ENCODE data around the gene INTS1.

INTS1 gene

DNA sequence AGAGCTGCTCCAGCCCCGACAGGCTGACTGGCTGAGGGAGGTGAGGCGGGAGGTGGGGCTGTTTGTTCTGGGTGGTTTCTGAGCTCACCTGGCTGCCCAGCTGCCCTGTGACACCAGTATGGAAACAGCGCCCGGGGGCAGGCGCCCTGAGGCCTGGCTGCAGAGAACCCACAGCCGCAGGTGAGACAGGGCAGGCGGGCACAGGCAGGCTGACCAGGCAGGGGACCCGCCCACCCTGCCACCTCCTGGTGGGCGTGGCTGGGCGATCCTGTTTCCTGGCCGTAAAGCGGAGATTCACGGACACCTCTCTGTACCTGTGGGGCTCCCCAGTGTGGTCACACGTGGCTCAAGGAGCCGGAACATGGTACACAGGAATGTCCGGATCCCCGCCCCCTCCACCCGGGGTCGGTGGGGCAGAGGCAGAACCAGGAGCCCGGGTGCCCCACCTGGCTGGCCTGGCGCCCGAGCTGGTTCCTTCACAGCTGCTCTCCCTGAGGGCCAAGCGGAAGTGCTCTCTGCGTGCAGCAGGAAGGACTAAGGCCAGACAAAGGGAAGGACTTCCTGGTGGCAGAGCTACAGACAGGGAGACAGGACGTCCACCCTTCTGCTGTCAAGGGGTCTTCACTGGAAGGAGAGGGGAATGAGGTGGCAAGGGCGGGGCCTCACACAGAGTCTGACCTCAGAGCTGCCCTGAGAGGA lies 48.8 kb downstream of the INTS1 start:
- TF ChIP-seq TAF1 (IDR thresholded peaks at IDR 0.05; ENCODE audit: low read depth) (peak; percentile 23; the same call in 1 of the 2 replicates), USF1 (IDR thresholded peaks at IDR 0.05) (peak; percentile 67; the same call in 1 of the 2 replicates), ZBTB7A (IDR thresholded peaks at IDR 0.05; ENCODE audit: low read depth) (peak; percentile 45; the same call in 1 of the 2 replicates), EGR1 (IDR thresholded peaks at IDR 0.05) (no peak), EP300 (IDR thresholded peaks at IDR 0.05; ENCODE audit: borderline replicate concordance) (peak; percentile 33; the same call in 1 of the 2 replicates), FOXM1 (IDR thresholded peaks at IDR 0.05; ENCODE audit: borderline replicate concordance, low read depth) (0 out of 2 replicates have a peak, but pooled peaks have one; percentile 16), YY1 (IDR thresholded peaks at IDR 0.05; ENCODE audit: low read depth) (no peak), TEAD4 (IDR thresholded peaks at IDR 0.05) (peak; percentile 63), CEBPB (IDR thresholded peaks at IDR 0.05) (no peak), TCF12 (IDR thresholded peaks at IDR 0.05; ENCODE audit: low read depth) (peak; percentile 82), NFIC (IDR thresholded peaks at IDR 0.05) (peak; percentile 71), CREB1 (IDR thresholded peaks at IDR 0.05; ENCODE audit: low read depth) (no peak), RAD21 (IDR thresholded peaks at IDR 0.05; ENCODE audit: low read depth) (no peak)
- TF ChIP-seq, protein P1, sequence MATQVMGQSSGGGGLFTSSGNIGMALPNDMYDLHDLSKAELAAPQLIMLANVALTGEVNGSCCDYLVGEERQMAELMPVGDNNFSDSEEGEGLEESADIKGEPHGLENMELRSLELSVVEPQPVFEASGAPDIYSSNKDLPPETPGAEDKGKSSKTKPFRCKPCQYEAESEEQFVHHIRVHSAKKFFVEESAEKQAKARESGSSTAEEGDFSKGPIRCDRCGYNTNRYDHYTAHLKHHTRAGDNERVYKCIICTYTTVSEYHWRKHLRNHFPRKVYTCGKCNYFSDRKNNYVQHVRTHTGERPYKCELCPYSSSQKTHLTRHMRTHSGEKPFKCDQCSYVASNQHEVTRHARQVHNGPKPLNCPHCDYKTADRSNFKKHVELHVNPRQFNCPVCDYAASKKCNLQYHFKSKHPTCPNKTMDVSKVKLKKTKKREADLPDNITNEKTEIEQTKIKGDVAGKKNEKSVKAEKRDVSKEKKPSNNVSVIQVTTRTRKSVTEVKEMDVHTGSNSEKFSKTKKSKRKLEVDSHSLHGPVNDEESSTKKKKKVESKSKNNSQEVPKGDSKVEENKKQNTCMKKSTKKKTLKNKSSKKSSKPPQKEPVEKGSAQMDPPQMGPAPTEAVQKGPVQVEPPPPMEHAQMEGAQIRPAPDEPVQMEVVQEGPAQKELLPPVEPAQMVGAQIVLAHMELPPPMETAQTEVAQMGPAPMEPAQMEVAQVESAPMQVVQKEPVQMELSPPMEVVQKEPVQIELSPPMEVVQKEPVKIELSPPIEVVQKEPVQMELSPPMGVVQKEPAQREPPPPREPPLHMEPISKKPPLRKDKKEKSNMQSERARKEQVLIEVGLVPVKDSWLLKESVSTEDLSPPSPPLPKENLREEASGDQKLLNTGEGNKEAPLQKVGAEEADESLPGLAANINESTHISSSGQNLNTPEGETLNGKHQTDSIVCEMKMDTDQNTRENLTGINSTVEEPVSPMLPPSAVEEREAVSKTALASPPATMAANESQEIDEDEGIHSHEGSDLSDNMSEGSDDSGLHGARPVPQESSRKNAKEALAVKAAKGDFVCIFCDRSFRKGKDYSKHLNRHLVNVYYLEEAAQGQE (IDR thresholded peaks at IDR 0.05; ENCODE audit: low read depth) = no peak
- TF ChIP-seq, protein P2, sequence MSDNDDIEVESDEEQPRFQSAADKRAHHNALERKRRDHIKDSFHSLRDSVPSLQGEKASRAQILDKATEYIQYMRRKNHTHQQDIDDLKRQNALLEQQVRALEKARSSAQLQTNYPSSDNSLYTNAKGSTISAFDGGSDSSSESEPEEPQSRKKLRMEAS (IDR thresholded peaks at IDR 0.05) = peak; percentile 91

DNA sequence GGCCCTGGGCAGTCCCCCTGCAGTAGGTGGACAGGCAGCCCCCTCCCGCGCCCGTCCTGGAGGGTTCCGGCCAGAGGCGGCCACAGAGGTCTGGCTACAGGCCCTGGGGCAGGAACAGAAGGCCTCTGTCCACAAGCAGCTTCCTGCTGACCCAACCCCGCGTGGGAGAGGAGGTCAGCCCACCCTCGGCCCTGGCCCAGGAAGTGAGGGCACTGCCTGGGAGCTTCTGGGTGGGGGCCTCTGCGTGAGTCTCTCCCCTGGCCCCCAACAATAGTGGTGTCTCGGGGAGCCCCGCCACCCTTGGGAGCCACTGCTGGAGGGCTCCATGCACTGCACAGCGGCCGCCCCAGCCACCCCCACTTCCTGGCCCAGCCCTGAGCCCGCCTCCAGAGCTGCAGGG lies 49.6 kb downstream of the INTS1 start:
- 0 out of 2 replicates have a peak, but pooled peaks have one; percentile 0 for TF ChIP-seq ZBTB7A (IDR thresholded peaks at IDR 0.05; ENCODE audit: low read depth)
- no peak for TF ChIP-seq CEBPB (IDR thresholded peaks at IDR 0.05)

DNA sequence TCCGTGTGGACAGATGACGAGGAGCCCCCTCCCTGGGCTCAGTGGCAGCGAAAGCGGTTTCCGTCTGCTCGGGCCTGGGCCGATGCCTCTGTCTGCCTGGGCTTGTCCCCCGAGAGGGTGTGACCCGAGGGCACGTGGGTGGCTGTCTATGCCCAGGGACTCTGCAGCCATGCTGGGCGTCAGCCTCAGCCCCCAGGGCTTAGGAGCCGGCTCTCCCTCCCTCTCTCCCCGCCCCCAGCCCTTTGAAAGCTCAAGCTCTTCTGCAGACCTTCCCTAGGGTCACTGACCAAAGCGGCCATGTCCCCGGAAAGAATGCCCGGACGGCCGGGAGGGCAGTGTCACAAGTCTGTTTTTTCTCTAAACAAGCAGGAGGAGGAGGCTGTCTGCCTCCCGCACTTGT lies 52.0 kb downstream of the INTS1 start:
- TF ChIP-seq YY1 (IDR thresholded peaks at IDR 0.05; ENCODE audit: low read depth) = no peak
- TF ChIP-seq, protein P1 (IDR thresholded peaks at IDR 0.05; ENCODE audit: low read depth) = no peak
- no peak for TF ChIP-seq CREB1 (IDR thresholded peaks at IDR 0.05; ENCODE audit: low read depth)
- no peak for TF ChIP-seq TAF1 (IDR thresholded peaks at IDR 0.05; ENCODE audit: low read depth)
- TF ChIP-seq TCF12 (IDR thresholded peaks at IDR 0.05; ENCODE audit: low read depth) = no peak
- no peak for TF ChIP-seq RAD21 (IDR thresholded peaks at IDR 0.05; ENCODE audit: low read depth)
- no peak for TF ChIP-seq EP300 (IDR thresholded peaks at IDR 0.05; ENCODE audit: borderline replicate concordance)
- no peak for TF ChIP-seq FOXM1 (IDR thresholded peaks at IDR 0.05; ENCODE audit: borderline replicate concordance, low read depth)
- no peak for TF ChIP-seq TEAD4 (IDR thresholded peaks at IDR 0.05)
- TF ChIP-seq ZBTB7A (IDR thresholded peaks at IDR 0.05; ENCODE audit: low read depth) = no peak
- TF ChIP-seq, protein P2 (IDR thresholded peaks at IDR 0.05) = no peak
- no peak for TF ChIP-seq NFIC (IDR thresholded peaks at IDR 0.05)
- no peak for TF ChIP-seq CEBPB (IDR thresholded peaks at IDR 0.05)
- TF ChIP-seq USF1 (IDR thresholded peaks at IDR 0.05) = no peak
- TF ChIP-seq EGR1 (IDR thresholded peaks at IDR 0.05) = no peak

DNA sequence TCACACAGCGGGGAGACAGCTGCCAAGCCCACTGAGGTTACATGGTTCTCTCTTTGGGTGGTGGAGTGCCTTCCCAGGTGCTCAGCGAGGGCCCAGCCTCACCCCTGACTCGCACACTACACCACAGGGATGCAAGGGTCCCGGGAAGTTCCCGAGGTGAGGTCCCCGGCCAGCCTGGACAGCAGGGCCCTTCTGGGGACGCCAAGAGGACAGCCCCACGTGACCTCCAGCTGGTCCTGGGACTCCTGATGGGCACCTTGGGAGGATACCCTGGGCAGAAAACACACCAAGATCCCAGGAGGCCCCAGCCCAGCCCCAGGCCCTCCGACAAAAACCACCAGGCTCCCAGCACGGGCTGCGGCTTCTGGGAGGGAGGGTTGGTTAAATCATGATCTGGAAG lies 53.2 kb downstream of the INTS1 start:
- TF ChIP-seq FOXM1 (IDR thresholded peaks at IDR 0.05; ENCODE audit: borderline replicate concordance, low read depth) = no peak
- TF ChIP-seq TAF1 (IDR thresholded peaks at IDR 0.05; ENCODE audit: low read depth) = no peak
- no peak for TF ChIP-seq NFIC (IDR thresholded peaks at IDR 0.05)
- TF ChIP-seq USF1 (IDR thresholded peaks at IDR 0.05) = no peak
- TF ChIP-seq EP300 (IDR thresholded peaks at IDR 0.05; ENCODE audit: borderline replicate concordance) = no peak
- TF ChIP-seq, protein P1 (IDR thresholded peaks at IDR 0.05; ENCODE audit: low read depth) = no peak
- no peak for TF ChIP-seq TCF12 (IDR thresholded peaks at IDR 0.05; ENCODE audit: low read depth)
- no peak for TF ChIP-seq CREB1 (IDR thresholded peaks at IDR 0.05; ENCODE audit: low read depth)
- no peak for TF ChIP-seq TEAD4 (IDR thresholded peaks at IDR 0.05)
- no peak for TF ChIP-seq EGR1 (IDR thresholded peaks at IDR 0.05)
- TF ChIP-seq, protein P2 (IDR thresholded peaks at IDR 0.05) = no peak
- TF ChIP-seq ZBTB7A (IDR thresholded peaks at IDR 0.05; ENCODE audit: low read depth) = no peak
- TF ChIP-seq YY1 (IDR thresholded peaks at IDR 0.05; ENCODE audit: low read depth) = no peak
- TF ChIP-seq RAD21 (IDR thresholded peaks at IDR 0.05; ENCODE audit: low read depth) = no peak
- no peak for TF ChIP-seq CEBPB (IDR thresholded peaks at IDR 0.05)
